Measurements from ENCODE around the gene CEP135.

- TF ChIP-seq CTCF (IDR thresholded peaks at IDR 0.05; ENCODE audit: poor library complexity, severe bottlenecking) (no peak), EZH2 (IDR thresholded peaks at IDR 0.05; ENCODE audit: borderline replicate concordance, insufficient read depth, low read length, poor library complexity, severe bottlenecking) (no peak)
Observed at GRCh38 chr4:56048383-56048701, 99.6 kb downstream of the CEP135 start.
